Natural killer cell (primary cell): Measurements from ENCODE around the gene TBC1D17. TPM values are rescaled to one million over a fixed set of nuclear protein-coding genes. Genes with fewer than 3 reads are reported as not detected.

Source experiments
- ATAC-seq, 3 donors: fragments of 150-1000 bp in 2 of 3; fragments of 200-7000 bp in 1 of 3; cut with Tn5 transposase; 1 replicate in 1 of 3; 2 replicates in 2 of 3; pipeline ENCODE4 v1.10.0; 2021; ENCODE audit warnings: mild to moderate bottlenecking in 2 of 3, moderate library complexity in 2 of 3
- DNase-seq, 2 donors: peaks; one replicate each; pipeline versions ENCODE4 v3.0.0 to v3.0.0-alpha.2; 2013 to 2021; ENCODE audit warnings: mixed read lengths in 1 of 2
- H3K27ac ChIP-seq: one replicate; pipeline ENCODE4 v1.5.1; 2013; ENCODE audit warnings: mild to moderate bottlenecking, low read length
- H3K27me3 ChIP-seq: one replicate; pipeline ENCODE4 v1.6.1; 2013; ENCODE audit warnings: low read length; ENCODE audit not compliant: control insufficient read depth, insufficient read depth
- H3K36me3 ChIP-seq: one replicate; pipeline ENCODE4 v1.6.1; 2013; ENCODE audit warnings: low read length; ENCODE audit not compliant: control insufficient read depth, insufficient read depth
- H3K4me1 ChIP-seq: one replicate; pipeline ENCODE4 v1.6.1; 2013; ENCODE audit warnings: low read length; ENCODE audit not compliant: control insufficient read depth, insufficient read depth
- H3K4me3 ChIP-seq: one replicate; pipeline ENCODE4 v1.5.1; 2013; ENCODE audit warnings: low read length
- H3K9me3 ChIP-seq: one replicate; pipeline ENCODE4 v1.6.1; 2013; ENCODE audit warnings: low read length; ENCODE audit not compliant: control insufficient read depth, insufficient read depth
- H3K27ac Mint-ChIP-seq, 2 donors: one replicate each; pipeline ENCODE4 v1.8.0; 2022; ENCODE audit warnings: mild to moderate bottlenecking in 2 of 2, mixed read lengths in 2 of 2, moderate library complexity in 1 of 2
- H3K27me3 Mint-ChIP-seq, 2 donors: one replicate each; pipeline ENCODE4 v1.8.0; 2022; ENCODE audit warnings: low read depth in 2 of 2, mixed read lengths in 2 of 2
- H3K36me3 Mint-ChIP-seq: one replicate; pipeline ENCODE4 v1.8.0; 2022; ENCODE audit warnings: mixed read lengths
- H3K4me1 Mint-ChIP-seq, 2 donors: one replicate each; pipeline ENCODE4 v1.8.0; 2022; ENCODE audit warnings: mixed read lengths in 2 of 2
- H3K4me3 Mint-ChIP-seq: one replicate; pipeline ENCODE4 v1.8.0; 2022; ENCODE audit warnings: mild to moderate bottlenecking, moderate library complexity, mixed read lengths
- H3K9me3 Mint-ChIP-seq, 2 donors: one replicate each; pipeline ENCODE4 v1.8.0; 2022; ENCODE audit warnings: mixed read lengths in 2 of 2
- WGBS: methylation state at CpG from one replicate; pipeline ENCODE4 v1.1.7; 2013; ENCODE audit warnings: missing lambda C conversion rate; ENCODE audit not compliant: insufficient coverage; 5-methylcytosine and 5-hydroxymethylcytosine counted together
- intact Hi-C: fragments of 100-400 bp; cut with micrococcal nuclease; formaldehyde crosslinking; loops from one replicate; pipeline ENCODE4 v1.14.2; 2022
- total RNA-seq, 4 donors: library from RNA; stranded (reverse); fragments of 120-200 nt in 1 of 4; gene quantifications; one replicate each; pipeline versions ENCODE4 v1.2.3 to v1.2.4, GENCODE V29; 2013 to 2022
- TF ChIP-seq, protein P1 (sequence below): fragments of 200-600 bp; IDR thresholded peaks from one replicate; pipeline ENCODE4 v1.8.0; 2022; ENCODE audit warnings: antibody characterized with exemption

Gene TBC1D17
- total RNA-seq, 3 donors from 2014 or later (not counting 1 experiment from before 2014, with no cell fraction given): 45.8 to 59.7 (median 54.4) TPM

DNA sequence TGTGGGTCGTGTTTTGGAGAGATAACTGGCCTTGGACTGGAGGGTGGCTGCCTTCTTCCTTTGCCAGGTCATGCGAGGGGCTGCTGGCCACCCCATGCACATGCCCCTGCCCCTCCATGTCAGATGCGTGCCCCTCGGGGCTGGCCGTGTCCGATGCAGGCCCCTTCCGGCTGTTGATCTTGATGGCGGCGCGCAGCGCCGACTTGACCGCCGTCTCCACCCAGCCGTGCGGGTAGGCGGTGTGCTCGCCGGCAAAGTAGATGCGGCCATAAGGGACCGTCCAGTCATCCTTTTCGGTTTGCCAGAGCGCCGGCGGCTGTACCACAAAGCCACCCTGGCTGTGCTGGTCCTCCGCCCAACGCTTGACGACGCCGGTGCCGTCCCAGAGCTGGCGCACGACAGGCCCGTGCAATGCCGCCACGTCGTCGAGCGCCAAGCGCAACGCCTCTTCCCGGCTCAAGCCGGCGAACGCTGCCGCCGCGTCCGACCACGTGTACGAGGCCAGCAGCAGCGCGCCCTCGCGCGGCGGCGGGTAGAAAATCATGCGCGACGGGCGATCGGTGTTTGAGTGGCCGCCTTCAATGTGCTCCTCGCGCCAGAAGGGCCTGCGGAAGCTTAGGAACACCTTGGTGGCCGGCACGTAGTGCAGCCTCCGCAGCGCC, 12.3 kb downstream of the TBC1D17 start:
- WGBS: 33% methylated on average over 71 of the region's 71 CpGs

DNA sequence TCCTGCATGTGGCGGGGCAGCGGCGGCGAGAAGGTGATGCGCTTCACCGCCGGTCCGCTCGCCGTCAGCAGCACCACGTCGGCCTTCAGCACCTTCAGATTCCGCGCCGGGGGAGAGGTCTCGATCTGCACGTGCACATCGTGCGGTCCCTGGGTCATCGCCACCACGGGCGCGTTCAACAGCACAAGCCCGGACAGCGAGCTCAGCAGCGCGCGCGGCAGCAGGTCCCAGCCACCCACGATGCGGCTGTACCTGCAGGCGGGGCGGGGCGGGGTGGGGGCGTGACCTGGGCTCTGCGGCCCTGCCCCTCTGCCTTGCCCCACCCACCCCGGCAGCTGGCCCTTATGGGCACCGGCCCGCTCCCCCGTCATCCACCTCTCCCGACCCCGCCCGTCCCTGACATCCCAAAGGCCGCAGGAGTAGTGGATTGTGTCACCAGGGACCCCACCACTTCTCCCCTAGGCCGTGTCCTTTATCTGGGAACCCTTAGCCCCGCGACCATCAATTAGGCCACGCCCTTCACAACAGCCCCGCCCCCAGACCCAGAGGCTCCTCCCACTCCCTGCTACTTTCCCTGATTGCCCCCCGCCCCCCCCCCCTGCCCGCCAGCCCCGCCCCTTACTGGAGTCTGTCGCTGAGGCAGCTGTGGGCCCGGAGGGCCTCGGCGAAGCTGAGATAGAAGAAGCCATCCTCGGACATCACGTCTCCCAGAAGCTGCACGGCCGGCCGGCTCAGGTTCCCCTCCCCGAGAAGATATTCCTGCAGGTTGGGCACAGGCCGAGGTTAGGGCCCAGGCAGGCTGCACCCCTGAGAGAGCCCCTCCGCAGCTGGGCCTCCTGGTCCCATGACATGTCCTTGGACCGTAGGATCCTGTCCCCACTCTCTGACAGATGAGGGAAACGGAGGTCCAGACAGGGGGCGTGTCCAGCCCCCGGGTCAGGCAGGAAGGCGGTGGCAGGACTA, 13.1 kb downstream of the TBC1D17 start:
- peak overlapping the region; percentile 47 for H3K4me3 ChIP-seq
- 30% methylated on average over 68 of the region's 69 CpGs for WGBS
- no peaks in the 10 kb centered on the region for H3K9me3 ChIP-seq
- Mint-ChIP-seq H3K4me1 (peaks cover 0 to 8% of the 10 kb centered on the region in 2 donors), H3K9me3 (no peaks in the 10 kb centered on the region), H3K4me3 (peak overlapping the region; percentile 84), H3K36me3 (no peaks in the 10 kb centered on the region), H3K27me3 (no peaks in the 10 kb centered on the region), H3K27ac (peak overlapping the region in 1 of 2 donors; percentile 51)
- no peak overlapping the region for H3K27ac ChIP-seq
- no peaks in the 10 kb centered on the region for H3K27me3 ChIP-seq
- DNase-seq (peak; percentile 37 to 84), ATAC-seq (peak; percentile 76 to 79 (median 78))
- H3K4me1 ChIP-seq: peaks cover 24% of the 10 kb centered on the region
- H3K36me3 ChIP-seq: no peaks in the 10 kb centered on the region
- TF ChIP-seq, protein P1, sequence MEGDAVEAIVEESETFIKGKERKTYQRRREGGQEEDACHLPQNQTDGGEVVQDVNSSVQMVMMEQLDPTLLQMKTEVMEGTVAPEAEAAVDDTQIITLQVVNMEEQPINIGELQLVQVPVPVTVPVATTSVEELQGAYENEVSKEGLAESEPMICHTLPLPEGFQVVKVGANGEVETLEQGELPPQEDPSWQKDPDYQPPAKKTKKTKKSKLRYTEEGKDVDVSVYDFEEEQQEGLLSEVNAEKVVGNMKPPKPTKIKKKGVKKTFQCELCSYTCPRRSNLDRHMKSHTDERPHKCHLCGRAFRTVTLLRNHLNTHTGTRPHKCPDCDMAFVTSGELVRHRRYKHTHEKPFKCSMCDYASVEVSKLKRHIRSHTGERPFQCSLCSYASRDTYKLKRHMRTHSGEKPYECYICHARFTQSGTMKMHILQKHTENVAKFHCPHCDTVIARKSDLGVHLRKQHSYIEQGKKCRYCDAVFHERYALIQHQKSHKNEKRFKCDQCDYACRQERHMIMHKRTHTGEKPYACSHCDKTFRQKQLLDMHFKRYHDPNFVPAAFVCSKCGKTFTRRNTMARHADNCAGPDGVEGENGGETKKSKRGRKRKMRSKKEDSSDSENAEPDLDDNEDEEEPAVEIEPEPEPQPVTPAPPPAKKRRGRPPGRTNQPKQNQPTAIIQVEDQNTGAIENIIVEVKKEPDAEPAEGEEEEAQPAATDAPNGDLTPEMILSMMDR: peak; percentile 58
- intact Hi-C loops: loop anchor here (1.0 kb wide), 1 partner anchor 77 kb away; the partner anchor contains the start of gene FUZ

More for the DNA sequence above, 12.3 kb downstream of the TBC1D17 start:
- Mint-ChIP-seq H3K36me3 (no peaks in the 10 kb centered on the region), H3K27ac (peak overlapping the region in 1 of 2 donors; percentile 40), H3K9me3 (no peaks in the 10 kb centered on the region), H3K4me1 (peaks cover 0 to 8% of the 10 kb centered on the region in 2 donors), H3K27me3 (no peaks in the 10 kb centered on the region), H3K4me3 (peak overlapping the region; percentile 84)
- TF ChIP-seq, protein P1: peak; percentile 84
- Histone ChIP-seq H3K27ac (no peak overlapping the region), H3K9me3 (no peaks in the 10 kb centered on the region), H3K4me1 (peaks cover 16% of the 10 kb centered on the region), H3K27me3 (no peaks in the 10 kb centered on the region), H3K36me3 (peaks cover 2% of the 10 kb centered on the region), H3K4me3 (peak overlapping the region; percentile 47)
- ATAC-seq (peak; percentile 81 to 88 (median 86)), DNase-seq (peak; percentile 75 to 90)
- intact Hi-C loops: loop anchor here (1.0 kb wide), 1 partner anchor 77 kb away; the partner anchor contains the start of gene FUZ

DNA sequence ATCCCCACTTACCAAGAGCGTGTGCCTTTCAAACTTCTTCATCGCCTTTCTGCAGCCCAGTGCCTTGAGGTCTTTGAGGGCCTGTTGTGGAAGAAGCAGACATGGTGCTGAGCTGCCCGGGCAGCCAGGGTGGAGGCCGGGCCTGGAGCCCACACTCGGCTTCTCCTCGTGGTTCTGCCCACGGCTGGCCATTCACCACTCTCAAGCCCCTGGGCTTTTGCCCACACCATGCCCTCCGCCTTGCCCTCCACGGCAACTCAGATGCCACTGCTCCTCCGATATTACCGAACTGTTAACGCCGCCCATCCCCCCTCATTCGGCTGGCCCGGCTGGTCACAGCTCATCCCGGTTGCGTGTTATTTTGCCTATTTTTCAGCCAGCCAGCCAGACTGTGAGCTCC, 13.9 kb downstream of the TBC1D17 start:
- no peaks in the 10 kb centered on the region for H3K36me3 Mint-ChIP-seq
- ATAC-seq: no peak
- DNase-seq: no peak

More for the DNA sequence above, 13.9 kb downstream of the TBC1D17 start:
- no peaks in the 10 kb centered on the region for H3K36me3 ChIP-seq
- peaks cover 32% of the 10 kb centered on the region for H3K4me1 ChIP-seq
- H3K27ac Mint-ChIP-seq: peak overlapping the region in 1 of 2 donors; percentile 51
- no peaks in the 10 kb centered on the region for H3K27me3 Mint-ChIP-seq
- no peaks in the 10 kb centered on the region for H3K27me3 ChIP-seq
- no peak overlapping the region for H3K27ac ChIP-seq
- no peak overlapping the region for H3K4me3 ChIP-seq
- intact Hi-C loops: no loop called here
- 94% methylated on average over 17 of the region's 17 CpGs for WGBS
- TF ChIP-seq, protein P1: no peak
- H3K9me3 ChIP-seq: no peaks in the 10 kb centered on the region
- H3K9me3 Mint-ChIP-seq: no peaks in the 10 kb centered on the region
- H3K4me3 Mint-ChIP-seq: peak overlapping the region; percentile 6
- H3K4me1 Mint-ChIP-seq: peaks cover 3 to 12% of the 10 kb centered on the region in 2 donors
